ENCODE measurements around the gene PELI3.
"Not testable (repeated sequence)": the region's sequence is repeated elsewhere in the genome, so short reads cannot be mapped to it uniquely, and the experiment has no call there.

The PELI3 gene

DNA sequence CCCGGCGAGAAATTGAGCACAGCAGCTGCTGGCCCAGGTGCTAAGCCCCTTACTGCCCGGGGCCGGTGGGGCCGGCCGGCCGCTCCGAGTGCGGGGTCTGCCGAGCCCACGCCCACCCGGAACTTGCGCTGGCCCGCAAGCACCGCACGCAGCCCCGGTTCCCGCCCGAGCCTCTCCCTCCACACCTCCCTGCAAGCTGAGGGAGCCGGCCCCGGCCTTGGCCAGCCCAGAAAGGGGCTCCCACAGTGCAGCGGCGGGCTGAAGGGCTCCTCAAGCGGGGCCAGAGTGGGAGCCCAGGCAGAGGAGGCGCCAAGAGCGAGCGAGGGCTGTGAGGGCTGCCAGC is 25.8 kb upstream of the PELI3 start:
- not testable (repeated sequence) for FAIRE-seq; DNase-seq (ENCODE audit: insufficient read length, low spot score)

GRCh38 chr11:66443602-66444001 is 23.1 kb upstream of the PELI3 start:
- peak; percentile 59 for DNase-seq (ENCODE audit: insufficient read length, low spot score)
- FAIRE-seq, result peak; percentile 91

GRCh38 chr11:66447012-66447411 is 19.7 kb upstream of the PELI3 start:
- no peak for FAIRE-seq

DNA sequence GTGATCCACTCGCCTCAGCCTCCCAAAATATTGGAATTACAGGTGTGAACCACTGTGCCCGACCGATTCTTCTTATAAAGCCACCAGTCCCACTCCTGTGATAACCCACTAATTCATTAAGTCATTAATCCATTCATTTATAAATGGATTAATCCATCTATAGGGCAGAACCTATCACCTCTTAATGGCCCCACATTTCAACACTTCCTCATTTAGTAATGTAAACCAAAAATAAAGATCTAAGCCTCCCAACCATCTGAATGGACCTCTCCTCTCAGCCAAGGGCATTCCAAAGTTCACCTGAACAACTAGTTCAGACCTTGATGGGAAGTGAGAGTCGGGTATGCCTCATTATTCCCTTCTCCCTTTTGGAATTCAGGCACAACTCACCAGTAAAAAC is 18.2 kb upstream of the PELI3 start:
- no peak for DNase-seq (ENCODE audit: insufficient read length, low spot score)

More at GRCh38 chr11:66447012-66447411, 19.7 kb upstream of the PELI3 start:
- DNase-seq (ENCODE audit: insufficient read length, low spot score), result no peak

GRCh38 chr11:66450560-66450959 is 16.1 kb upstream of the PELI3 start:
- DNase-seq (ENCODE audit: insufficient read length, low spot score), result no peak

More for the DNA sequence above, 18.2 kb upstream of the PELI3 start:
- FAIRE-seq, result no peak

DNA sequence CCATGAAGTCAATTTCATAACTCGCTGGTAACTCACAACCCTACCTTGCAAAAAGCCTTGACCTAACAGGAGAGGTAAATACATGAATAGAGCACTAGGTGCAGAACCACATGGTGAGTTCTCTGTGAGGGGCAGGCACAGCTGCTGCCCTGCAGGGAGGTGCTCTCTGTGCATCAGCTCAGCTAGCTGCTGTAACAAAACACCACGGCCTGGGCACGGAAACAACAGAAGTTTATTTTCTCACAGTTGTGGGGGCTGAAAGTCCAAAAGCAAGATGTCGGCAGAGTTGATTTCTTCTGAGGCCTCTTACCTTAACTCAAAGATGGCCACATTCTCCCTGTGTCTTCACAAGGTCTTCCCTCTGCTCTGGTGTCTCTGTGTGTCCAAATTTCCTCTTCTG is 15.0 kb upstream of the PELI3 start:
- peak; percentile 38 for FAIRE-seq
- DNase-seq (ENCODE audit: insufficient read length, low spot score), result no peak

More at GRCh38 chr11:66450560-66450959, 16.1 kb upstream of the PELI3 start:
- FAIRE-seq, result peak; percentile 79

DNA sequence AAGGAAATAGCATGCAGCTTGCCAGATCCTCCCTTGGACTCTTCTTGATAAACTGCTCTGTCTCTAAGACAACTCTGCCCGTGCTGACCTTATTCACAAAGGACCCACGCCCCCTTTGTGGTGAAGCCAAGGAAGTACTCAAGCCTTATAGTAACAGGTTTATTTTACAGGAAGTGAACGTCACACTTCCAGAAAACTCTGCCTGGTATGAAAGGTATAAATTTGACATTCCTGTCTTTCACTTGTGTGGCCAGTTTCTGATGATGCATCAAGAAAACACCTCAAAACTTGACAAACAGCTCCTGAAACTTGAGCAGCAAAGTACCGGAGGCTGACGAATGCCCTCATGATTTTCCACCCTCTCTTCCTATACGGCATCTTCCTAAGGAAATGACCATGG is 12.5 kb upstream of the PELI3 start:
- DNase-seq (ENCODE audit: insufficient read length, low spot score), result peak; percentile 73
- peak; percentile 83 for FAIRE-seq

- DNase-seq (ENCODE audit: insufficient read length, low spot score), result no peak
- FAIRE-seq, result peak; percentile 68
Observed at GRCh38 chr11:66454828-66455227, 11.9 kb upstream of the PELI3 start.

GRCh38 chr11:66457826-66458225 is 8.9 kb upstream of the PELI3 start:
- DNase-seq (ENCODE audit: insufficient read length, low spot score), result no peak
- FAIRE-seq, result no peak

DNA sequence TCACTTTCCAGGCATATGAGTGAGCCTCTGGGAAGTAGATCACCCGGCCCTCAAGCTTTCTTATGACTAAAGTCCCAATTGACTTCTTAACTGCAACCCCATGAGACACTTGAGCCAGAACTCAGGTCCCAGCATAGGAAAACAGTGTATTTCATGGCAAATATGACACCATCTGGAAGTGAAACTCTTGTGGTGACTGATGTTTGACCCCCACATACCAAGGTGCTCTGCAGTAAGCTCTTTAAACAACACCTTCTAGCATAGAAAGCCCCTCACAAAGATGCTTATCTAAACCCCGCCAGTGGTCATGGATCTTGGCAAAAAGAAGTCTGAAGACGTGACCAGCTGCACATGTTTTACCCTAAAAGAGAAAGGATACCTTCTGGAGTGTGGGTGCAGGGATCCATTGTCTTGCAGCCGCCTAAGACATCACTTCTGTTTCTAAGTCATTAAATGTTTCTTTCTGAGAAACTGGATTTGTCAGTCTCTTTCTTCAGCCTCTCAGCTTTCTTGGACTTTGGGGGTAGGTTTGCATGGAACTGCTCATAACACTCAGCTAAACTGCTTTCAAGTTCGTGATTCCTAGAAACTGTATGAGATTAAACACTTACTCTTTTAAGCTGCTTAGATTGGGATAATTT is 7.4 kb upstream of the PELI3 start:
- DNase-seq (ENCODE audit: insufficient read length, low spot score) (no peak), FAIRE-seq (no peak)

GRCh38 chr11:66462010-66462409 is 4.7 kb upstream of the PELI3 start:
- FAIRE-seq (no peak), DNase-seq (ENCODE audit: insufficient read length, low spot score) (no peak)

GRCh38 chr11:66462911-66463310 is 3.8 kb upstream of the PELI3 start:
- no peak for FAIRE-seq
- no peak for DNase-seq (ENCODE audit: insufficient read length, low spot score)

- DNase-seq (ENCODE audit: insufficient read length, low spot score); FAIRE-seq: not testable (repeated sequence)
Observed at GRCh38 chr11:66464116-66464515, 2.6 kb upstream of the PELI3 start.

DNA sequence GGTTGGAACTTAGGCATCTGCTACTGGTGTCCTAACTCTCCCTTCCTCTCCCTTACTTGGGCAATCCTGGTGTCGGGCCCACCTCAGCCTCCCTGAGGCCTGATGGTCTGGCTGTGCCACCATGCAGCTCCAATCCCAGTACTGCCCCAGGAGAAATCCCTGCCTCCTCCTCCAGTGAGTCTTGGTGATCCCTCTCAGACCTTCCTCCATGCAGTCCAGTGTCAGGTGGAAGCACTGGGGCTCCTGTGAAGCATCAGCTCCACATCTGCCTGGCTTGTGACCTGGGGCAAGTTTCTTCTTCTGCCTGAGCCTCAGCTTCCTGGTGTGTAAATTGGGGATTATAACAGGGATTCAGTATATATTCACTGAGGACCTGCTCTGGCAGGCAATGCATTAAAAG is 1.8 kb upstream of the PELI3 start:
- DNase-seq (ENCODE audit: insufficient read length, low spot score) (no peak), FAIRE-seq (peak; percentile 9)

- FAIRE-seq, result no peak
- no peak for DNase-seq (ENCODE audit: insufficient read length, low spot score)
Observed at GRCh38 chr11:66465373-66466224, 1.1 kb upstream of the PELI3 start.

- FAIRE-seq (no peak), DNase-seq (ENCODE audit: insufficient read length, low spot score) (no peak)
Observed at GRCh38 chr11:66467034-66467659, 442 bp downstream of the PELI3 start.

- FAIRE-seq (peak; percentile 89), DNase-seq (ENCODE audit: insufficient read length, low spot score) (no peak)
Observed at GRCh38 chr11:66467756-66468155, 1.1 kb downstream of the PELI3 start.

DNA sequence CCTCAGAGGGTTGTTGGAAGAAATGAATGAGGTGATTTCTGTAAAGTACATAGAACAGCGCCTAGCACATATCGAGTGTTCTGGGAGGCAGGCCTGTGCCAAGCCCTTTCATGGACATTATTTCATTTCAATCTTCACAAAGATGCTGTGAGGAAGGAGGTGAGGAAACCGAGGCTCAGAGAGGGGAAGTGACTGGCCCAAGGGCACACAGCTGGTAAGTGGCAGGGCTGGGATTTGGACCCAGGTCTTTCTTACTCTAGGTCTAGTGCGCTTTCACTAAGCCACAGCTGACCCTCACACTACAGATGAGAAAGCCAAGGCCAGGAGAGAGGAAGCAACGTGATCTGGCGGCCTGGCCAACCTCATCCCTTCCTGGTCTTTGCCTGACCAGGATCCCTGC is 2.0 kb downstream of the PELI3 start:
- DNase-seq (ENCODE audit: insufficient read length, low spot score) (no peak), FAIRE-seq (no peak)

- DNase-seq (ENCODE audit: insufficient read length, low spot score), result no peak
- FAIRE-seq, result no peak
Observed at GRCh38 chr11:66469441-66469840, 2.7 kb downstream of the PELI3 start.

GRCh38 chr11:66470015-66470414 is 3.3 kb downstream of the PELI3 start:
- DNase-seq (ENCODE audit: insufficient read length, low spot score) (no peak), FAIRE-seq (no peak)

GRCh38 chr11:66471142-66471541 is 4.4 kb downstream of the PELI3 start:
- no peak for DNase-seq (ENCODE audit: insufficient read length, low spot score)
- peak; percentile 28 for FAIRE-seq

DNA sequence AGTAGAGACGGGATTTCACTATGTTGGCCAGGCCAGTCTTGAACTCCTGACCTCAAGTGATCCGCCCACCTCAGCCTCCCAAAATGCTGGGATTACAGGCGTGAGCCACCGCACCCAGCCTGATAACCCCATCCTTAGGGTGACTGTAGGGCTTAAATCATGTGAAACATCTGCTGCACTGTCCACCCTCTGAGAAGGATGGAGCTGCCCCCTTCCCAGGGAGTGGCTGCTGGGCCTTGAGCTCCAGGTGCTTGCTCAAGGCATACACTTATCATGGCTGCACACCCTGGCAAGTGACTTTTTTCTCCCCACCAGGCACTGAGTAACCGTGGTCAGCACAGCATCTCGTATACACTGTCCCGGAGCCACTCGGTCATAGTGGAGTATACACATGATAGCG is 5.3 kb downstream of the PELI3 start:
- no peak for DNase-seq (ENCODE audit: insufficient read length, low spot score)
- FAIRE-seq, result no peak
